Measurements from ENCODE around the gene NUDT15.
A peak's percentile ranks its signal among the peaks of the same experiment; 100 is the strongest.
"Not testable (repeated sequence)": the region's sequence is repeated elsewhere in the genome, so short reads cannot be mapped to it uniquely, and the experiment has no call there.

NUDT15 gene

GRCh38 chr13:48043789-48044503 is 6.4 kb downstream of the NUDT15 start:
- no peak for DNase-seq (ENCODE audit: low read depth)

- no peak for DNase-seq (ENCODE audit: low read depth)
Observed at GRCh38 chr13:48050550-48050949, 13.0 kb downstream of the NUDT15 start.

GRCh38 chr13:48054601-48055000 is 17.1 kb downstream of the NUDT15 start:
- no peak for DNase-seq (ENCODE audit: low read depth)

- no peak for DNase-seq (ENCODE audit: low read depth)
Observed at GRCh38 chr13:48055712-48056111, 18.2 kb downstream of the NUDT15 start.

- not testable (repeated sequence) for DNase-seq (ENCODE audit: low read depth)
Observed at GRCh38 chr13:48058536-48058935, 21.0 kb downstream of the NUDT15 start.

DNA sequence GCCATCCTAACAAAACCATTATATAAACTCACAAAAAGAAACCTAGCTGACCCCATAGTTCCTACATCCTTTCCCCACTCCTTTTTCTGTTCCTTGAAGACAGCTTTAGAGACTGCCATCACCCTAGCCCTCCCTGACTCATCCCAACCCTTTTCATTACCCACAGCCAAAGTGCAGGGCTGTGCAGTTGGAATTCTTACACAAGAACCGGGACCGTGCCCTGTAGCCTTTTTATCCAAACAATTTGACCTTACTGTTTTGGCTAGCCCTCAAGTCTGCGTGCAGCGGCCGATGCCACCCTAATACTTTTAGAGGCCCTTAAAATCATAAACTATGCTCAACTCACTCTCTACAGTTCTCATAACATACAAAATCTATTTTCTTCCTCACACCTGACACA is 22.4 kb downstream of the NUDT15 start:
- not testable (repeated sequence) for DNase-seq (ENCODE audit: low read depth)

- no peak for DNase-seq (ENCODE audit: low read depth)
Observed at GRCh38 chr13:48066310-48066989, 28.9 kb downstream of the NUDT15 start.

DNA sequence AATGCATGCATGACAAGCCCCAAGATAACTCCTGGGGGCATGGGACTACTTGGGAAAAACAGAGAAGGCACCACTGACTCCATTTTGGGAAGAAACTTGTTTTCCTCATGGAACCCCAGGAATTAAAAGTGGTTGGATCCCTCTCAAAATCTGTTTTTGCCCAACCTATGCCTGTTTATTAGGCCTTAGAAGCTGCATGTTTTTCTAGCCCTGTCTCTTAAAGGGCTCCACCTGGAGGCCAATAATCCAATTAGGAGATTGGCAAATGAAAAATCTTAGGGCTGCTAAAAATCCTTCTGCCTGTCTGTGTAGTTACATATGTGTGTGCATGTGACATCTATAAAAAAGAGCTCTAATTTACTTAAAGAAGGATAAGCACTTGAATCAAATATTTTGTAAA is 30.5 kb downstream of the NUDT15 start:
- no peak for DNase-seq (ENCODE audit: low read depth)

- DNase-seq (ENCODE audit: low read depth): no peak
Observed at GRCh38 chr13:48068952-48069351, 31.4 kb downstream of the NUDT15 start.

DNA sequence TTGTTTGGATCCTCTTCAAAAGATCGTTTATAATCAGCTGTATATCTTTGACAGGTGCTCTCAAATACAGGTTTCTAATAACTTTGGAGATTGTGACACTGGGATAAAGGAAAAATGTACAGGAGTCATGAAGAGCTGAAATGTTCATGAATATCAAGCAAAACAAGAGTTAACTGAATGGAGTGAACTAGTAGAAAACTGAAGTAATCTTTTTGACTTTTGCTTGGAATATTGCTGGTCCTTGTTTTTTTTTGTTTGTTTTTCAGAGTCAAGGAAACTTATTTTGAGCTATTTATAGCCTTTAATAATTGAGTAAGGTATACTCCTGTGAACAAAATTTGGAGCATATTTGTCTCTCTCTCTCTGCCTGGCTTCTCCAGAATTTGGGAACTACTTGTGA is 32.0 kb downstream of the NUDT15 start:
- no peak for DNase-seq (ENCODE audit: low read depth)

DNA sequence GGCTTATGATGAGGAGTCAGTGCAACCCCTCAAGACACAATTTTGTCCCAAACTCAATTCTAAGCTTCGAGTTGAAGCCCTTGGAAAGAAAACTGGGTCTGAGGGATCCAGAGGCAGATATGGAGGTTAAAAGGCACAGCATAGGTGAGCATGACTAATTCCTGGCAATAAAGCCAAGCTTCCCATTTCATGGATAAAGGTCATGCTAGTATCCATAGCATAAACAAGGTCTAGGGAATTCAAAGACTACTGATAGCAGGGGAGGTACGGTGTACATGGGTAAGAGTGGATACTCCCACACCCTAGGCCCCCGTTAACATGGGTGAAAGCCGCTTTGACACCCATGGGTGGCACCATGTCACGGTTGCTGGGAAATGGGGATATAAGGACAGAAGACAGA is 33.4 kb downstream of the NUDT15 start:
- DNase-seq (ENCODE audit: low read depth): no peak

GRCh38 chr13:48072304-48072703 is 34.8 kb downstream of the NUDT15 start:
- no peak for DNase-seq (ENCODE audit: low read depth)

GRCh38 chr13:48072787-48073186 is 35.3 kb downstream of the NUDT15 start:
- no peak for DNase-seq (ENCODE audit: low read depth)

DNA sequence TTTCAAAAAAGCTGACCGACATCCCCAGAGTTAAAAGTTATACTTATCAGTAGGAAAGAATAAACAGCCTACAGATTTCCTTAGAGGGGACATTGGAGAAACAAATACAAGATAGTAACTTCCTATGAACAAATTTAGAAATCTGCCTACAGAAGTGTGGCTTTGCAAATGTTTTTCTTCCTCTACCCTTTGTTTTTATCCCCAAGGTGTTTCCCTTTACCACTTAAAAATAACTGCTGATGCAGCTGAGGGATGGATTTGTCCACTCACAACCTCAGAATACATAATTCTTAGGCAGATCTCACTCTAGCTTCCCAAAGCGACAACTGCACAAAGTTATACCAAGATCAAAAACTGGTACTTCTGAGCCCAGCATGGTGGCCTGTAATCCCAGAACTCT is 36.5 kb downstream of the NUDT15 start:
- no peak for DNase-seq (ENCODE audit: low read depth)

DNA sequence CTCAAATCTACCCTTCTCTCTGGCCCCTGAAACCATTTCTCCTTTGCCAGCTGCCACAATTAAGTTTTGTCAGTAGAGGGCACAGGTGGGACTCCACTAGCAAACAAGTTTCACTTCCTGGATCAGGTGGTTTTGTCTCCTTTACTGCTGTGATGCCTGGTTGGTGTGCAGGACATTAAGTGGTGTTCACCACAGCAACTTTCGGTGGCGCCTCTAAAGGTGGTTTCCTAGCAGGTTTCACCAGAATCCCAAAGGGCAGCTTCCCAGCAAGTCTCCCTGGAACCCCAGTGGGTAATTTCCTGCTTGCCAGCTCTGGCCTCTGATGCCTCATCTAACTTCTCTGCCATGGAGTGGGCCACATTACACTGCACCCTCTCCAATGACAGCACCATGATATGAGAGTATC is 40.7 kb downstream of the NUDT15 start:
- DNase-seq (ENCODE audit: low read depth): no peak

GRCh38 chr13:48081739-48082138 is 44.2 kb downstream of the NUDT15 start:
- DNase-seq (ENCODE audit: low read depth): no peak

DNA sequence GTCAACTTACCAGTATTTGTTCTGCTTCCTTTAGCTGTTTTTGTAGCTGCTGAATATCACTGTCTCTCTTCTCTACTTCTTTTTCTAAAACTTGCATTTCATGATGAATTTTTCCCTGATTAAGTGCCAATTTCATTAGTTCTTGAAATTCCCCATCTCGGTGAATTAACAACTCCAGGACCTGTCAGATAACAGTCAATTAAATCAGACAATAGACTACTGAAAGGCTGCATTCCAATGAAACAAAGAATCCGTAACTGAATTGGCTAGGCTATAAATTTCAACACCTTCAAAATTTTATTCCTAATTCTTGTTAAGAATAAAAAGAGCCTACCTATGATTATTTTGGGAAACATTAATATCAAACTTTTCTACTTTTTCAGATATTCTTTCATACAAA is 48.7 kb downstream of the NUDT15 start:
- DNase-seq (ENCODE audit: low read depth): no peak

DNA sequence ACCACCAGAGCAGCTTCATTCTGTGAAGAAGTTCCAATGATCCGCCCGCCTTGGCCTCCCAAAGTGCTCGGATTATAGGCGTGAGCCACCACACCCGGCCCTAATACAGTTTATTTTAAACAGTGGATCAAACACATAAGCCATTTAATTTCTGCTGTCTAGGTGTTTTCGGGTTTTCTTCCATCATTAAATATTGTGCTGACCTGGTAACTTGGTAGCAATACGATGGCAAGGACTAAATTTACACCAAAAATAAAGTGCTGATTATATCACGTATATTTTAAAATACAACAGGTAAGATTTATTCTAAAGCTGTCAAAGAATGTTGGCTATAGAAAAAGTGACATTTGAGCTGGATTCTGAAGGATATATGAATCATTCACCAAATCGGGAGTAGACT is 56.1 kb downstream of the NUDT15 start:
- DNase-seq (ENCODE audit: low read depth): no peak

DNA sequence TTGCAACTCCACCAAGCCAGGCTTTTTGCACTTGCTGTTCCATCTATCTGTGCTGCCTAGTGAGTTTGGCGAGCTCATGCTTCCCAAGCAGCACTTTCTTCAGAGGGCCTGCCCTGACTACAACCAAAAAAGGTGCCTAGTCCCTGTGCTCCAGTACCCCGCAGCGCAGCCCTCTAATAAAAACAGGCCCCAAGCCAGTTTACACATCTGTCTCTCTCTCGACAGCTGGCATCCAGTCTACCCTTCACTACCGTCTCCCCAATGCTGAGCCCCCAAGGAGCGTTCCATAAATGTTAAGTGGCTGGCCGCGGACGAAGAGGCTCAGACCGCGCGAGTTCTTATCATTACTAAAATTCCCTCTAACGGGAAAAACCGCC is 56.9 kb downstream of the NUDT15 start:
- no peak for DNase-seq (ENCODE audit: low read depth)

- DNase-seq (ENCODE audit: low read depth): peak; percentile 56
Observed at GRCh38 chr13:48094781-48095502, 57.4 kb downstream of the NUDT15 start, which contains the start of gene MED4. Gene MED4, minus strand, starts transcription at chr13:48095104. Its CDS starts 26 bp downstream, at chr13:48095078.

DNA sequence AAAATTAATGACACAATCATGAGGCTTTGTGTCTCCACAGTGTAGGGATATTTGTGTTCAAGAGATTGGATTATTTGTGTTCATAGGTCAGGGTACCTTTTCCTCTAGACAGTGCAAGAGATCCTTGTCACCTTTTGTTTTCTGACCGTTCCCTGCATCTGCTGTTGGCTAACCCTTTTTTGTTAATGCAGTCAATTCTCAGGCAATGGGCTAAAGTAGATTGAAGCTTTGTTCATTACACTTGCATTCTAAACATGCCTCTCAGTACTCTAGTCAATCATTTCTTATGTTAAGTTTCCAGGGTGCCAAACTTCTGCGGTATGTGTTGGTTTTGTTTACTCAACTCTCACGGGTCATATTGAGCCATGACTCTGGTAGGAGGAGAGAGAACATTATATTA is 59.1 kb downstream of the NUDT15 start:
- DNase-seq (ENCODE audit: low read depth): no peak

All from CMK (cell line).